Myocyte (in vitro differentiated cells): ENCODE measurements around the gene SLC9C1. TPM values are rescaled to one million over a fixed set of nuclear protein-coding genes. Genes with fewer than 3 reads are reported as not detected.
"Not testable (repeated sequence)": the region's sequence is repeated elsewhere in the genome, so short reads cannot be mapped to it uniquely, and the experiment has no call there.

Experiments
- DNase-seq: peaks from one replicate; pipeline ENCODE4 v3.0.0-alpha.2; 2012; ENCODE audit warnings: low read depth
- total RNA-seq: library from RNA; depleted of rRNA; stranded (reverse); fragments of >200 nt; gene quantifications from 2 replicates; pipeline ENCODE4 v1.2.3, GENCODE V29; 2014

SLC9C1 gene
- total RNA-seq, 1 donor from 2014 or later = not detected

DNA sequence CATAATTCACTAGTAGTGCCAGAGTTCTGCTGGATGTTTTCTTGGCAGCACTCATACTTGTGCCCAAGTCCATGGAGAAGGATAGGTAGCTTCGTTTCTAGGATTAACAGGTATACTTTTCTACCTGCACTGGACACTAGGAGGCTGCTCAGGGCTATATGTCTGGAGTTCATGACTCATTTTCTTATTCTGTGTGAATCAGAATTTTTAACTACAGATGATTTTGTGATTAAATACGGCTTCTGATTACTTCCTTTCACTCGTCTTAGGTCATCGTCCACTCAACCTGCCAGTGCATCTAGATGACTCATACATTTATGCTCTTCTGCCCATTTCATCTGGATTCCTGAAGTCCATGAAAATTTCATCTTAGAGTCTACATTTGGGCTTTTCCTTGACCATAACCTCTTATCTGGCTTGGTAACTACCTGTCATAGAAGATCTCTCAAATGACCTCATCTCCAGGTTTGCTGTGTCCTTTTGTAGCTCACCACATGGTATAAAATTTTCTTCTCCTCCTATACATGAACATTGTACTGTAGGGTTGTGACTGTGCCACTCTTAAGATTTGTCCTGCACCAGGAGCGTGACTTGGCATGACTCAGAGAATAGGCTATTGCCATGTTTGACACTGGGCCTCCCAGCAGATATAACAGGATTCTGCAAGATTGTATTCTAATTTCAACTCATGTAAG lies 94.2 kb downstream of the SLC9C1 start:
- DNase-seq = no peak

- DNase-seq = no peak
Measured at GRCh38 chr3:112197131-112197530, 96.9 kb downstream of the SLC9C1 start.

- DNase-seq = no peak
Measured at GRCh38 chr3:112187300-112187699, 106.7 kb downstream of the SLC9C1 start.

- DNase-seq = not testable (repeated sequence)
Measured at GRCh38 chr3:112185423-112186035, 108.5 kb downstream of the SLC9C1 start.

DNA sequence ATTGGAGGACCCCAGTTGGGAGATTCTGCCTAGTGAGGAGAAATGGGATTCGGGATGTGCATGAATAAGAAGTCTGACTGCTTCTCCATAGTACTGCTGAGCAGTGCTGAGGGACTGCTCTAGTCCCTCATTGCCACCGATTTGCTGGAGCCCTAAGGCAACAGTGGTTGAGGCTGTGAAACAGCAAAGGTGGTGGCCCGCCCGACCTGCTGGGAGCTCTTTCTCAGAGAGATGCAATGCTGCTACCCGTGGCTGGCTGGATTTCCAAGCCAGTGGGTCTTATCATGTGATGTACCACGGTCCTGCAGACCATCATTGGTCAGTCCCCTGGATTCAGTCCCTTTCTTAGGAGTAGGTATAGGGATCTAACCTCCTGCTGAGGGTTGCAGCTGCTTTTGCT lies 118.4 kb downstream of the SLC9C1 start:
- no peak for DNase-seq

DNA sequence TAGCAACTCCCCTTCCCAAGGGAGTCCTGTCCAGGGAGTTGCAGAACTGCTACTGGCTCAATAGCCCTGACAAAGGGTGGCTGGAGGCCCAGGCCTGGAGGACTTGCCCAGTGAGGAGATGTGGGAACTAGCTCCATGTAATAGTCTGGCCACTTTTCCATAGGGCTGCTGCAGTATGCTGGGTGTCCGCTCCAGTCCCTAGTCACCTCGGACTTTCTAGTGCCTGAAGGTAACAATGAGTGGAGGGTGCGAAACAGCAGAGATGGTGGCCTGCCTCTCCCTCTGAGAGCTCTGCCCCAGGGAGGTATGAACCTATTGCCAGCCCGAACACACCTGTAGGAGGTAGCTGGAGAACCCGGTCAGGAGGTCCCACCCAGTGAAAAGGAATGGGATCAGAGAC lies 119.0 kb downstream of the SLC9C1 start:
- DNase-seq = no peak

DNA sequence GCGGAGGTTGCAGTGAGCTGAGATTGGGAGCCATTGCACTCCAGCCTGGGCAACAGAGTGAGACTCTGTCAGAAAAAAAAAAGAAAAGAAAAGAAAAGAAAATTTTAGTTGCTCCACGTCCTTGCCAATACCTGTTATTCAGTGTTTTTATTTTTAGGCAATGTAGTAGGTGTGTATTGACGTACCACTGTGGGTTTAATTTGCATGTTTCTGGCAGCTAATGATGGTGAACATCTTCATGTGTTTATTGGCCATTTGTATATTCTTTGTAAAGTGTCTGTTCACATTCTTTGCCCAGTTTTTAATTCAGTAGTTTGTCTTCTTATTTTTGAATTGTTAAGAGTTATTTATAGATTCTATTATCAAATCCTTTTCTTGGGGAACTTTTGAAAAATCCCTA lies 122.9 kb downstream of the SLC9C1 start:
- DNase-seq = no peak

- DNase-seq = no peak
Measured at GRCh38 chr3:112170046-112170445, 124.0 kb downstream of the SLC9C1 start.

DNA sequence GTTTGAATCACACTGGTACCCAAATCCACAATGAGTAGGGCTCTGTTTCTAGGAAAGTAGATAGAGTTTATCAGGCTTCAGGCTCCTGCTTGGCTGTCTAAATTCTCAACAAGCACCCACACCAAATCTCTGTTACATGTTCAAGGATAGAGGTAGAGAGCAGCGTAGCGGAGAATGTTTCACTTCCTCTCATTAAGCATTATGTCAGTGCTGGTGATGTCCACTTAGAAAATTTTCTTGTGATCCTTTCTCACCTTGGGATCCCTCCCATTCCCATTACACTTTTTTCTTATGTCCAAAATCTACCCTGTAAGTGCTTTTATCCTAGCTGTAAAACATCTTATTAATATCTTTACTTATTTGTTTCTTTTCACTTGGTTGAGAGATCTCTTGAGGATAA lies 126.3 kb downstream of the SLC9C1 start:
- no peak for DNase-seq

DNA sequence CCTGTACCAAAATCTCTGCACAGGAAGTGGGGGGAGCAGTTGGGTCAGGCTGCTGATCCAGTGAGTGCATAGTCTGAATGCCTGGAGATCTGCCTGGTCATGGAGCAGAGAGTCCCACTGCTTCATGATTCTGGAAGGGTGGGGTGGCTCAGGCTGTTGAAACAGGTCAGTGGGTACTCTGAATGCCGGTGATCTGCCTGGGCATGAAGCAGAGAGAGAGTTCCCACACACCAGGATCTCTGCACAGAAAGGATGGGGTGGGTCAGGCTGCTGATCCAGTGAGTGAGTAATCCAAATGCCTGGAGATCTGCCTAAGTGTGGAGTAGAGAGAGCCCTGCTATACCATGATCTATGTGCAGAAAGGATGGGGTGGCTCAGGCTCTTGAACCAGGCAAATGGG lies 144.9 kb downstream of the SLC9C1 start:
- no peak for DNase-seq

- no peak for DNase-seq
Measured at GRCh38 chr3:112143689-112144088, 150.3 kb downstream of the SLC9C1 start.

GRCh38 chr3:112143251-112143650 lies 150.8 kb downstream of the SLC9C1 start:
- DNase-seq = no peak

- no peak for DNase-seq
Measured at GRCh38 chr3:112141293-112141692, 152.7 kb downstream of the SLC9C1 start.

DNA sequence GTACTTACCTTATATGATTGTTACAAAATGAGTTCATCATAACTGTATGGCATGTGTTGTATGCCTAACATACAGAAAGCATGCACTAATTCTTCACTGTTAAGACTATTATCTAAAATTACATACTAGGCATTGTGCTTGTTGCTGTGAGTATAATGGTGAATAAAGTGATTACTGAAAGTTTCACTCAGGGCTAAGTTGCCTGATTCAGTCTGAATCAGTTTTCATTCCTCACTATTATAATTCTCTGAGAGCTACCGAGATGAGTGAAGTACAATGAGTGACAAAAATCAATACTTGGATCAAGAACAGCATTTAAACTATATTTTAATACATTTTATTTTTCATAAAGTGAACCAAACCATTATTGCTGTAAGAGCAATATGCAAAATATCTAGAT lies 153.4 kb downstream of the SLC9C1 start:
- no peak for DNase-seq

DNA sequence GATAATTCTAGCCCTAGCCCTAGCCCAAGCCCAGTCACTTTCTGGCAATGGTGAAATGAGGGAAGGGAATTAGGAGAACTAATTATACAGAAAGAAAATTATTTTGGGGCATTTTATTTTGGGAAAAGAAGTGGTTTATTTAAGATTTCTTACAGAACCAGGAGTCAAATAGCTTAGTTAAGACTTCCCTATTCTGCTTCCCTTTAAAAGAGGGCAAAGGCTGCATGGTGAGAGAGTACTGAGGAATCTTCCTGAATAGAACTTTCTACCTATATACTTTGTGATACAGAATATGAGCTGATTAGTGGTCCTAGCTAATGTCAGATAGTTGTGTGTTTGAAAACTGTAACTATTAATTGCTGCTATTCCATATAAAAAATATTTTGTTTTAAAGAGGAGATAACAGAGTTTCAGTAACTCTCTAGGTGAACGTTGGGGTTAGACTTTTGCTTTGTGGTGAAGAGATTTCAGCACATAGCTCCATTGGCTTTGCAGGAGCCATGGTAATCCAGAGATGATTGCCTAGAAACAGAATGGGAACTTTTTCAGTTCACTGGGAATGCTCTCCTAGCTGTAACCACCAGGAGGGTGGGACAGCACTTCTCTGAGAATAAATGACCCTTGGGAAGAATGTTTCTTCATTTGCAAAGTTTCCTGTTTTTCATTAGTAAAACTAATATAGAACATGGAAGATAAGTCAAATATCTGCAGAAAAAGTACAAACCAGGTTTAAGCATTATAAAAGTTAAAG lies 155.6 kb downstream of the SLC9C1 start:
- DNase-seq = no peak

- DNase-seq = no peak
Measured at GRCh38 chr3:112137781-112138180, 156.2 kb downstream of the SLC9C1 start.

DNA sequence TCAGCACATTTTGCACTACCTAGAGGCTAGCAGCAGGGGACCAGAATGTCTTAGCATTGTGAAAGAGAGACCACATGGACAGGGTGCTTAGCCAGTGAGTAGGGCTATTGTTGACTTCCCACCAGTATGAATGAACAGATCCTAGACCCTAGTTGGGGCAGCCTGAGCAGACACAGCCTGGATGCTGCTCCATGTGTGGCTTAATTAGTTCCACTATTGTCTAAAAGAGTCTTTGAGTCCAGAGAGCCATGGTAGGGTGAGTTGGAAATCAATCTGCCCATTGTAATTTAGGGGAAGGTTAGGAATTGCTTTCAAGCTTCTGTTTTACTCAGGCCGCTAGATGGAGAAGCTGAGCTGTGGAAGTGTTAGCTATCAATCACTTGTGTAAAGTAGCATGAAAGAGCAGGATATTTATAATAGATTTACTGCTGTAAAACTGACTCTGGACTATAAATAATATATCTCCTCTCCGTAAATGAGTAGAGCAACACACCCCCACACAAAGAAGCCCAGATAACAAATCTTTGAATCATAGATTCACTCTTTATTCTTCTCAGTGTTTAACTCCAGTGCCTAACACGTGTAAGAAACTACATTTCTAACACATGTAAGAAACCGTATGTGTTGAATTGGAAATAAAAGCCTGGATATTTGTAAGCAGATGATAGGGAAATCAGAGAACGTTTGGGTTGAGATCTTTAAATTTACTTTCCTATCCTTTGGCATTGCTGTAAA lies 156.9 kb downstream of the SLC9C1 start:
- DNase-seq = peak; percentile 61

DNA sequence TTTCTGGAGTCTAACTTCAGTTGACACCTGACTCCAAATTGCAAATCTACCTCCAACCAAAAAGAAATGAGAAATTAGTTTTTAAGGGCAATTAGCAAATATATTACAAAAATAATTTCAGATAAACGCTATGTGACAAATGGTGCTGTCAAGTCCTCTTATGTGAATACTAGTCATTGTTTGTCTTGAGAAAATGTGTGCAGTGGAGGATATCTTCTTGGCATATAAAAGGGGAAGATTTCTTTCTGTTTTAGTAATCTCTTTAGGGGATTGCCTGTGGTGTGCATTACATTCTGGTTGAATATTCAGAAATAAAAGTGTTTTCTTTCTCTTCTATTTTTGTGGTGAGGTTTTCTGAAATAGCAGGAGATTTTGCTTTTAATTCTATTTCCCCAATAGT lies 158.0 kb downstream of the SLC9C1 start:
- no peak for DNase-seq

- no peak for DNase-seq
Measured at GRCh38 chr3:112134335-112135124, 159.5 kb downstream of the SLC9C1 start.

DNA sequence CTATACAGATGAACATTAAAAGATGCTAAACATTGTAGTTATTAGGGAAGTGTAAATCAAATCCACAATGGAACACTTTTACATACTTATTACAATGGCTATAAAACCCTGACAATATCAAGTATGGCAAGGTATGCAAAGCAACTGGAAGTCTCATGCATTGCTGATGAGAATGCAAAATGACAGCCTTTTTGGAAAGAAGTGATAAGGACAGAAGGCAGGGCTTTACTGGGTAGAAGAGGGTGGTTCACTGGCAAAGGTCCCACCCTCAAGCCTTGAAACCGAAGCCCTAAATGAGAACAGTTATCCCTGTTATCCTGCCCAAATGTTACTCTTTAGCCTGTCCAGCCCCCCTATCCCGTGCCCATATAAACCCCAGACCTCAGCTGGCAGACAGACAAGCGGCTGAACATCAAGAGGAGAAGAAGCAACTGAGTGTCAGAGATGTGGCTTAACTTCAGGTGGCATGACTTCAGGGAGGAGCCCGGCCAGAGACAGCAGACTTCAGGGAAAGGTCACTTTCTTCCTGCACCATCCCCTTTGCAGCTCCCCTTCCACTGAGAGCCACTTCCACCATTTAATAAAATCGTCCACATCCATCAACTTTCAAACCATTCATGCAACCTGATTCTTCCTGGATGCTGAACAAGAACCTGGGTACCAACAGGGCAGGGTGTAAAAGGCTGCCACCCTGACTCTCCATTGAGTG lies 160.2 kb downstream of the SLC9C1 start:
- no peak for DNase-seq
